Endothelial cell of umbilical vein (primary cell): ENCODE measurements around the gene NPIPB6. TPM values are rescaled to one million over a fixed set of nuclear protein-coding genes. Genes with fewer than 3 reads are reported as not detected.
"Not testable (repeated sequence)": the region's sequence is repeated elsewhere in the genome, so short reads cannot be mapped to it uniquely, and the experiment has no call there.

Experiments used
- Bru-seq: library from RNA; stranded (reverse); fragments of 400-500 nt; gene quantifications from one replicate; lab custom pipeline; 2021; lab: Mats Ljungman, UMichigan
- BruChase-seq, 2 experiments: library from RNA; stranded (reverse); fragments of 400-500 nt; gene quantifications; one replicate each; lab custom pipeline; 2021; lab: Mats Ljungman, UMichigan
- BruUV-seq: library from RNA; stranded (reverse); fragments of 400-500 nt; replicated peaks from 2 replicates; lab custom pipeline; 2021; lab: Mats Ljungman, UMichigan
- CTCF ChIA-PET: fragments of 300-600, 350-600 bp; sonication (Branson Sonifier 250); formaldehyde crosslinking; loops from one replicate; lab custom pipeline; 2021; ENCODE audit warnings: antibody characterized with exemption, inconsistent platforms; lab: Charles Lee
- POLR2A ChIA-PET: fragments of 300-600, 350-600 bp; sonication (Branson Sonifier 250); formaldehyde crosslinking; loops from one replicate; lab custom pipeline; 2021; ENCODE audit warnings: antibody characterized with exemption, inconsistent platforms; lab: Charles Lee
- DNase-seq: peaks from one replicate; pipeline ENCODE4 v3.0.0-alpha.2; 2011; ENCODE audit warnings: low read depth, low spot score
- FAIRE-seq: peaks from 2 replicates; lab custom pipeline; 2011; peaks lifted over from hg19 to GRCh38; lab: Jason Lieb, UNC
- H2AFZ ChIP-seq: 2 replicates; pipeline ENCODE4 v1.6.0; 2012; ENCODE audit warnings: low read depth, low read length, control low read depth, inconsistent platforms
- H3K27ac ChIP-seq: 2 replicates; pipeline ENCODE4 v1.5.1; 2011; ENCODE audit warnings: low read depth, mild to moderate bottlenecking, control low read depth, low read length, moderate library complexity; ENCODE audit not compliant: insufficient read depth
- H3K27me3 ChIP-seq, 2 experiments: 2 replicates each; pipeline versions ENCODE4 v1.6.0 to v1.6.1; 2011; ENCODE audit warnings: low read length in 2 of 2, mixed read lengths in 1 of 2; ENCODE audit not compliant: control insufficient read depth in 2 of 2, insufficient read depth in 2 of 2
- H3K36me3 ChIP-seq, 2 experiments: 2 replicates in 1 of 2; 3 replicates in 1 of 2; pipeline ENCODE4 v1.5.1; 2011; ENCODE audit warnings: low read length in 2 of 2, mild to moderate bottlenecking in 1 of 2, moderate library complexity in 1 of 2; ENCODE audit not compliant: control insufficient read depth in 2 of 2, insufficient read depth in 2 of 2; ENCODE audit errors: extremely low read depth in 1 of 2
- H3K4me1 ChIP-seq: 3 replicates; pipeline ENCODE4 v1.5.1; 2011; ENCODE audit warnings: mild to moderate bottlenecking, low read length; ENCODE audit not compliant: control insufficient read depth, insufficient read depth; ENCODE audit errors: extremely low read depth
- H3K4me2 ChIP-seq: 2 replicates; pipeline ENCODE4 v1.6.1; 2011; ENCODE audit warnings: low read length, control low read depth, mixed read lengths; ENCODE audit not compliant: insufficient read depth
- H3K4me3 ChIP-seq, 3 experiments: fragments of 200-600 bp in 1 of 3; sonication (generic), shearing (Covaris generic) in 1 of 3; replicated peaks in 1 of 3; 2 replicates each; pipeline ENCODE4 v1.5.1; 2011 to 2016; ENCODE audit warnings: control low read depth in 3 of 3, low read length in 3 of 3, mild to moderate bottlenecking in 2 of 3, inconsistent platforms in 1 of 3, low read depth in 1 of 3, moderate library complexity in 1 of 3; ENCODE audit not compliant: insufficient read depth in 1 of 3
- H3K79me2 ChIP-seq: 2 replicates; pipeline ENCODE4 v1.6.0; 2012; ENCODE audit warnings: low read length, inconsistent platforms; ENCODE audit not compliant: control insufficient read depth, insufficient read depth
- H3K9ac ChIP-seq: replicated peaks from 2 replicates; pipeline ENCODE3; 2011; ENCODE audit warnings: low read length, control low read depth; ENCODE audit not compliant: insufficient read depth; ENCODE audit errors: extremely low read depth
- H3K9me1 ChIP-seq: replicated peaks from 3 replicates; pipeline ENCODE4 v1.6.0; 2011; ENCODE audit warnings: mild to moderate bottlenecking, low read length; ENCODE audit not compliant: control insufficient read depth, insufficient read depth; ENCODE audit errors: extremely low read depth
- H3K9me3 ChIP-seq: replicated peaks from 2 replicates; pipeline ENCODE4 v1.5.1; 2012; ENCODE audit warnings: low read length, inconsistent platforms; ENCODE audit not compliant: control insufficient read depth, insufficient read depth
- H4K20me1 ChIP-seq: replicated peaks from 2 replicates; pipeline ENCODE3; 2011; ENCODE audit warnings: mild to moderate bottlenecking, low read length; ENCODE audit not compliant: control insufficient read depth, insufficient read depth; ENCODE audit errors: extremely low read depth
- dilution Hi-C: fragments of 300-500 bp; cut with MboI; formaldehyde crosslinking; loops from one replicate; pipeline ENCODE4 v1.15.0; 2019; ENCODE audit warnings: low sequenced_read_pairs; ENCODE audit not compliant: extremely low pct_ligation_motif_present
- intact Hi-C: fragments of 100-400 bp; cut with micrococcal nuclease; formaldehyde crosslinking; loops from one replicate; pipeline ENCODE4 v1.10.0; 2022
- long read RNA-seq: library from polyadenylated mRNA; stranded (forward); transcript quantifications from one replicate; pipeline ENCODE4 v2.0.0, GENCODE V29; 2021
- polyA minus RNA-seq, 3 experiments: library from RNA; depleted of rRNA, polyadenylated mRNA; stranded (reverse); fragments of >200 nt; gene quantifications; 1 replicate in 1 of 3; 2 replicates in 2 of 3; pipeline ENCODE4 v1.2.3, GENCODE V29; 2011
- polyA plus RNA-seq, 4 experiments: library from polyadenylated mRNA; depleted of rRNA in 3 of 4; stranded (reverse) in 3 of 4; unstranded in 1 of 4; fragments of >200 nt; gene quantifications; 2 replicates each; pipeline versions ENCODE4 v1.2.1 to v1.2.3, GENCODE V29; 2011 to 2012; ENCODE audit warnings: missing spikeins in 1 of 4
- total RNA-seq: library from RNA; stranded (reverse); gene quantifications from 2 replicates; pipeline ENCODE4 v1.2.3, GENCODE V29; 2021

The NPIPB6 gene
- total RNA-seq (1.1 and 5.0 TPM in 2 replicates), polyA plus RNA-seq (not detected in 2 replicates), polyA minus RNA-seq (0.83 TPM in 1 of 2 replicates, not detected in the other), Bru-seq, nascent RNA (percentile 22 among the genes with signal in this experiment), BruChase-seq, experiment 1, labeled RNA remaining after a 6-hour chase (percentile 55 among the genes with signal in this experiment), BruChase-seq, experiment 2, labeled RNA remaining after a 2-hour chase (percentile 33 among the genes with signal in this experiment)
- 0.04 TPM in 1 of 2 replicates, not detected in the other for polyA plus RNA-seq (2011; cell fraction: cytosol; rRNA removed)
- polyA plus RNA-seq (2011; cell fraction: nucleus; rRNA removed): 1.2 and 1.9 TPM in 2 replicates
- not detected in 2 replicates for polyA plus RNA-seq (2012)
- not detected for polyA minus RNA-seq (2011; cell fraction: cytosol; rRNA and poly(A)+ RNA removed)
- polyA minus RNA-seq (2011; cell fraction: nucleus; rRNA and poly(A)+ RNA removed): 2.9 TPM in 1 of 2 replicates, not detected in the other
- long read RNA-seq: 0 reads

GRCh38 chr16:28363408-28363807 lies at the start of gene NPIPB6:
NPIPB6 (minus strand) TSS chr16:28363508; CDS start chr16:28362822, 686 bp downstream.
- H3K9me1 ChIP-seq, H3K4me3 ChIP-seq, FAIRE-seq, H3K4me1 ChIP-seq, H4K20me1 ChIP-seq, H2AFZ ChIP-seq, H3K9me3 ChIP-seq, H3K79me2 ChIP-seq, POLR2A ChIA-PET, intact Hi-C loops, H3K27ac ChIP-seq, BruUV-seq, H3K27me3 ChIP-seq, H3K4me2 ChIP-seq, DNase-seq, H3K9ac ChIP-seq, CTCF ChIA-PET, H3K36me3 ChIP-seq, dilution Hi-C loops: not testable (repeated sequence)

- CTCF ChIA-PET, H3K9ac ChIP-seq, H3K79me2 ChIP-seq, DNase-seq, POLR2A ChIA-PET, H3K9me1 ChIP-seq, H3K36me3 ChIP-seq, H3K27ac ChIP-seq, dilution Hi-C loops, H3K9me3 ChIP-seq, H3K4me2 ChIP-seq, H3K27me3 ChIP-seq, H4K20me1 ChIP-seq, H3K4me1 ChIP-seq, H2AFZ ChIP-seq, BruUV-seq, intact Hi-C loops: not testable (repeated sequence)
- peak; percentile 96 for FAIRE-seq
- H3K4me3 ChIP-seq: peak within 1 kb of the TSS in 2 of 3 experiments; percentile 31 to 68
Measured at GRCh38 chr16:28403220-28404072, 40.1 kb upstream of the NPIPB6 start, which contains the start of gene EIF3CL. EIF3CL (minus strand) TSS chr16:28403841; CDS start chr16:28403618, 223 bp downstream.

GRCh38 chr16:28392054-28392453 lies 28.7 kb upstream of the NPIPB6 start:
- H3K4me1 ChIP-seq, H4K20me1 ChIP-seq, BruUV-seq, DNase-seq, POLR2A ChIA-PET, H3K9ac ChIP-seq, FAIRE-seq, H3K9me1 ChIP-seq, H2AFZ ChIP-seq, CTCF ChIA-PET, H3K79me2 ChIP-seq, dilution Hi-C loops, H3K27ac ChIP-seq, H3K36me3 ChIP-seq, intact Hi-C loops, H3K4me3 ChIP-seq, H3K27me3 ChIP-seq, H3K4me2 ChIP-seq, H3K9me3 ChIP-seq: not testable (repeated sequence)
